Adrenal gland (tissue), 12 donors: ENCODE measurements around the gene GASK1A. TPM values are rescaled to one million over a fixed set of nuclear protein-coding genes. Genes with fewer than 3 reads are reported as not detected.

Experiments
- DNase-seq, 7 donors: peaks; one replicate each; pipeline ENCODE4 v3.0.0-alpha.2; 2019 to 2020
- H3K27ac ChIP-seq, 5 donors: fragments of 200-600 bp; sonication (generic) in 4 of 5; 1 replicate in 3 of 5; 2 replicates in 2 of 5; pipeline versions ENCODE4 v1.5.1 to v1.8.0; 2016 to 2020; ENCODE audit warnings: mild to moderate bottlenecking in 1 of 5
- H3K27me3 ChIP-seq: fragments of 200-600 bp; 2 replicates; pipeline ENCODE4 v1.8.0; 2021
- H3K36me3 ChIP-seq, 2 donors: fragments of 200-600 bp; replicated peaks in 1 of 2; 1 replicate in 1 of 2; 2 replicates in 1 of 2; pipeline versions ENCODE4 v1.5.1 to v1.8.0; 2018 to 2022
- H3K4me1 ChIP-seq, 2 donors: fragments of 200-600 bp; replicated peaks in 1 of 2; 1 replicate in 1 of 2; 2 replicates in 1 of 2; pipeline versions ENCODE4 v1.5.1 to v1.8.0; 2018 to 2021
- H3K4me3 ChIP-seq, 4 donors: fragments of 200-600 bp; sonication (generic) in 3 of 4; one replicate each; pipeline ENCODE4 v1.5.1; 2016 to 2018
- H3K9me3 ChIP-seq, 3 donors: fragments of 200-600 bp; sonication (generic) in 1 of 3; replicated peaks in 1 of 3; 1 replicate in 2 of 3; 2 replicates in 1 of 3; pipeline versions ENCODE4 v1.5.1 to v1.8.0; 2016 to 2021
- POLR2A ChIP-seq, 2 donors: fragments of 450-650 bp; IDR thresholded peaks; one replicate each; pipeline ENCODE4 v1.6.1; 2017; ENCODE audit warnings: antibody characterized with exemption in 2 of 2, mild to moderate bottlenecking in 2 of 2, moderate library complexity in 1 of 2
- WGBS, 4 donors: extraction: QIAGEN DNeasy Blood & Tissue Kit in 2 of 4; methylation state at CpG; one replicate each; pipeline versions ENCODE4 v1.1.5 to v1.1.7; 2013 to 2017; 5-methylcytosine and 5-hydroxymethylcytosine counted together
- intact Hi-C, 2 donors: fragments of 100-400 bp; cut with DNase I; formaldehyde crosslinking; loops; one replicate each; pipeline versions ENCODE4 v1.14.1 to v1.15.0; 2022 to 2023
- polyA plus RNA-seq, 3 donors: library from polyadenylated mRNA; stranded (reverse); fragments of 200-250 nt in 2 of 3; fragments of 350-450 nt in 1 of 3; fragmentation: Illumina TruSeq in 1 of 3; extraction: RNeasy Lipid Tissue Mini Kit (QIAGEN cat#74804) in 1 of 3; gene quantifications; one replicate each; pipeline ENCODE4 v1.2.3, GENCODE V29; 2013 to 2014
- total RNA-seq, 9 donors: library from RNA; depleted of rRNA in 4 of 9; stranded (reverse); fragments of >200 nt in 4 of 9; fragments of 120-200 nt in 1 of 9; fragmentation: NEBNext Ultra II Directional in 1 of 9; extraction: Animal tissue kit (Norgen Biotek cat#: 25700) in 1 of 9; gene quantifications; one replicate each; pipeline versions ENCODE4 v1.1.0 to v1.2.4, GENCODE V29; 2013 to 2023
- TF ChIP-seq, protein P1 (sequence below), 6 experiments: fragments of 450-650 bp in 4 of 6; fragments of 200-600 bp in 2 of 6; sonication (generic) in 1 of 6; IDR thresholded peaks; 1 replicate in 5 of 6; 2 replicates in 1 of 6; pipeline versions ENCODE4 v1.5.1 to v1.8.0; 2016 to 2021; ENCODE audit warnings: antibody characterized with exemption in 6 of 6, mild to moderate bottlenecking in 2 of 6, moderate library complexity in 1 of 6
- donor health status: healthy with polysubstance abuse.
- donor health status: Bipolar disorder and iron deficiency.
- donor health status: DM: yes; HTN: yes; CAD: no.
- donor health status: DM: no; HTN: no; CAD: no.
- donor health status: DM: no; HTN: no; CAD: no.
- donor health status: DM: yes; HTN: yes; CAD: no.

Gene GASK1A
- total and polyA plus RNA-seq, 12 donors = 1.5 to 15.5 (median 4.5) TPM

DNA sequence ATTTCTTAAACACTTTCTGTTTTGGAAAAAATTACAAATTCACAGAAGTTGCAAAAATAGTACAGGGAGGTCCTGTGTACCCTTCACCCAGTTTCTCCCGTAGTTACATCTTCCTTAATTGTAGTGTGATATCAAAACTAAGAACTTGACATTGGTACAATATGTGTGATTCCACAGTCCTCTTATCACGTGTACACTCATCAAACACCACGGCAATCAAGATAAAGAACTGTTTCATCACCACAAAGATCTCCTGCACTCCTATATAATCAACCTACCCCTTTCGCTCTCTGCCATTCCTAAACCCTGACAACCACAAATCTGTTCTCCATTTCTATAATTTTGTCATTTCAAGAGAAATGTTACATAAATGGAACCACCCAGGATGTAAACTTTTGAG lies 95.4 kb downstream of the GASK1A start:
- Histone ChIP-seq H3K27ac (no peak overlapping the region), H3K27me3 (no peaks in the 10 kb centered on the region), H3K36me3 (peaks cover 0 to 5% of the 10 kb centered on the region in 2 donors), H3K9me3 (no peaks in the 10 kb centered on the region), H3K4me1 (no peaks in the 10 kb centered on the region), H3K4me3 (no peak overlapping the region)
- WGBS, 4 donors = 56 to 72% (median 64%) methylated on average over 4 of the region's 4 CpGs
- TF ChIP-seq, protein P1, sequence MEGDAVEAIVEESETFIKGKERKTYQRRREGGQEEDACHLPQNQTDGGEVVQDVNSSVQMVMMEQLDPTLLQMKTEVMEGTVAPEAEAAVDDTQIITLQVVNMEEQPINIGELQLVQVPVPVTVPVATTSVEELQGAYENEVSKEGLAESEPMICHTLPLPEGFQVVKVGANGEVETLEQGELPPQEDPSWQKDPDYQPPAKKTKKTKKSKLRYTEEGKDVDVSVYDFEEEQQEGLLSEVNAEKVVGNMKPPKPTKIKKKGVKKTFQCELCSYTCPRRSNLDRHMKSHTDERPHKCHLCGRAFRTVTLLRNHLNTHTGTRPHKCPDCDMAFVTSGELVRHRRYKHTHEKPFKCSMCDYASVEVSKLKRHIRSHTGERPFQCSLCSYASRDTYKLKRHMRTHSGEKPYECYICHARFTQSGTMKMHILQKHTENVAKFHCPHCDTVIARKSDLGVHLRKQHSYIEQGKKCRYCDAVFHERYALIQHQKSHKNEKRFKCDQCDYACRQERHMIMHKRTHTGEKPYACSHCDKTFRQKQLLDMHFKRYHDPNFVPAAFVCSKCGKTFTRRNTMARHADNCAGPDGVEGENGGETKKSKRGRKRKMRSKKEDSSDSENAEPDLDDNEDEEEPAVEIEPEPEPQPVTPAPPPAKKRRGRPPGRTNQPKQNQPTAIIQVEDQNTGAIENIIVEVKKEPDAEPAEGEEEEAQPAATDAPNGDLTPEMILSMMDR (IDR thresholded peaks at IDR 0.05) = no peak
- TF ChIP-seq POLR2A (IDR thresholded peaks at IDR 0.05) = no peak
- DNase-seq = no peak
- intact Hi-C loops = no loop called here

DNA sequence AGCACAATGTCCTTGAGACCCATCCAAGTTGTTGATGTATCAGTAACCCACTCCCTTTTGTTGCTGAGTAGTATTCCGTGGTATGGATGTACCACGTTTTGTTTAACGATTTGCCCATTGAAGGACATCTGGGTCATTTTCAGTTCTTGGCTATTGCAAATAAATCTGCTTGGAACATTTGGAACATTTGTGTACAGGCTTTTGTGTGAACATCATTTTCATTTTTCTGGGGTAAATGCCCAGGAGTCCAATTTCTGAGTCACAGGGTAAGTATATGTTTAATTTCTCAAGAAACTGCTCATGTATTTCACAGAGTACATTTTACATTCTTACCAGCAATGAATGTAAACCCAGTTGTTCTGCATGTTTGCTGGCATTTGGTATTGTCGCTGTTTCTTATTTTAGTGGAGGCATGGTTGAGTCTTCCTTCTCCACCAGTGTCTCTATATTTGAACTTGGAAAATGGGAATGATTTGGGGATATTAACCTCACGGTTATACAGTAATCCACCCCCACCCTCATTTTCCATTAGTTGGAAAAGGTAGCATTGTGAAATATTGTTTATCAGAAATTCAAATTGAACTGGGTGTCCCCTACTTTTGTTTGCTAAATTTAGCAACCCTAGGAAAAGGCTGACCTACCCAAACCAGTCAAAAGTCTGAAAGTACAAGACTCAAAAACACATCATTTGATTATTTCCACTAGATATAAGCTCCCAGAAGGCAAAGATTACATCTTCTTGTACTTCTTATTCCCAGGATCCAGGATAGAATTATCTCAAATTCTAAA lies 96.0 kb downstream of the GASK1A start:
- WGBS, 4 donors = 85 to 89% (median 87%) methylated on average over 5 of the region's 5 CpGs
- Histone ChIP-seq H3K27ac (no peak overlapping the region), H3K9me3 (no peaks in the 10 kb centered on the region), H3K27me3 (no peaks in the 10 kb centered on the region), H3K4me1 (no peaks in the 10 kb centered on the region), H3K4me3 (no peak overlapping the region), H3K36me3 (peaks cover 0 to 11% of the 10 kb centered on the region in 2 donors)
- intact Hi-C loops = no loop called here
- TF ChIP-seq, protein P1 (IDR thresholded peaks at IDR 0.05) = no peak
- no peak for TF ChIP-seq POLR2A (IDR thresholded peaks at IDR 0.05)
- DNase-seq = no peak

DNA sequence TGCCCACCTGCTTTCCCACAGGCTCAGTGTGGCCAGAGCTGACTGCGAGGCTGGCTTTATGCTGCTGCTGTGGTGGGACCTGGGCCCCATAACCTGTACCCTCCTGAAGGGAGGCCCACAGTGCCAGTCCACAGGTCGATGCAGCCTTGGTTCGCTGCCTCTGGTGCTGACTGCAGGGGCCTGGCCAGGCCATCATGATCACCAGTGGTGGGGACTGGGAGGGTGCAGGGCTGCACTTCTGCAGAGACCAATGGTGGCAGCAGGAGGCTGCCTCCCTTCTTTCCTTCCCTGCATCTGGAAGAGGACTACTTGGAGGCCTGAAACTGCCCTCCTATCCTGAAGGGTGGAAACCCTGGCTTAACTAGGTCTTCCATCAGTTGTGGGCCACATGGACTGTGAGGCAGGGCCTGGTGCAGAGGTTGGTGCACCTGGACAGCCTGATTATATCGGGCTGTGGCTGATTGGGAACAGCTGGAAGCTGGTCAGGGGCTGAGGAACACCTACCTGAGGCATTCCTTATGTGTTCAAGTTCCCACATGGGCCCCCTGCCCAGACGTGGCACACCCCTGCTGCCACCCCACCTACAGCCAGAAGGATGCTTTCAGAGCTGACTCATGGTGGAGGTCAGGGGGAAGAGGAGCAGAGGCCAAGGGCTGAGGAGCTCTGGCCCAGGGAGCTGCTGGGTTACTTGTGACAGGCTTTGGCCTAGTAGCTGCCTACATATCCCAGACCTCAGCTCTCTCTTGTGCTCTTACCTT lies 97.0 kb downstream of the GASK1A start:
- Histone ChIP-seq H3K36me3 (peaks cover 0 to 21% of the 10 kb centered on the region in 2 donors), H3K9me3 (no peaks in the 10 kb centered on the region), H3K27me3 (no peaks in the 10 kb centered on the region), H3K4me1 (no peaks in the 10 kb centered on the region), H3K4me3 (no peak overlapping the region), H3K27ac (peak overlapping the region in 1 of 5 donors; percentile 32)
- 69 to 90% (median 85%) methylated on average over 2 to 5 of the region's 5 CpGs for WGBS, 4 donors
- no peak for TF ChIP-seq POLR2A (IDR thresholded peaks at IDR 0.05)
- TF ChIP-seq, protein P1 (IDR thresholded peaks at IDR 0.05) = no peak
- DNase-seq = no peak
- intact Hi-C loops = no loop called here

DNA sequence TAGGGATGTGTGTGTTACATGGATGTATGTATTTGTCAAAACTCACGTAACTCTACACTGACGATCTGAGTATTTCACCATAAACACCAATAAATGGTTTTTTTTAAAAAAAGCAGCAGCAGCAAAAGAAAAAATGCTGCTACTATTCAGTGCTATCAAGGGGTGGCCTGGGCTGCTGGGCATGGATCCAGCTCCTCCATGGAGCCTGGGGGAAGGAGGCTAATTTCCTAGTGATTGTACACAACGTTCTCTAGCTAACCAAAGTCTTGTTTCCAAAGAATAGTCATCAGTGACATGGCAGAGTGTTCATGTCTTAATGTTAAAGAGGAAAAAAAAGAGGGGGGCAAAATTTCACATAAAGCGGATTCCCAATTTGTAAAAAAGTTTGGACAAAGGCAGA lies 97.7 kb downstream of the GASK1A start:
- H3K36me3 ChIP-seq = peaks cover 0 to 23% of the 10 kb centered on the region in 2 donors
- no peaks in the 10 kb centered on the region for H3K9me3 ChIP-seq
- intact Hi-C loops = no loop called here
- no peak for TF ChIP-seq POLR2A (IDR thresholded peaks at IDR 0.05)
- TF ChIP-seq, protein P1 (IDR thresholded peaks at IDR 0.05) = no peak
- no peaks in the 10 kb centered on the region for H3K27me3 ChIP-seq
- 73 to 87% (median 80%) methylated on average over 4 of the region's 4 CpGs for WGBS, 4 donors
- no peaks in the 10 kb centered on the region for H3K4me1 ChIP-seq
- H3K4me3 ChIP-seq = no peak overlapping the region
- H3K27ac ChIP-seq = peak overlapping the region in 1 of 5 donors; percentile 32
- DNase-seq = peak in 2 of 7 donors; percentile 12 to 73
